DMS53 treated with DMSO at 0.1 percent for 48 hours (cell line): Measurements from ENCODE around the gene SLC7A1.

ENCODE experiments used
- DNase-seq: peaks from one replicate; lab custom pipeline; 2025; ENCODE audit not compliant: unreplicated experiment; lab: John Stamatoyannopoulos, UW

The SLC7A1 gene

DNA sequence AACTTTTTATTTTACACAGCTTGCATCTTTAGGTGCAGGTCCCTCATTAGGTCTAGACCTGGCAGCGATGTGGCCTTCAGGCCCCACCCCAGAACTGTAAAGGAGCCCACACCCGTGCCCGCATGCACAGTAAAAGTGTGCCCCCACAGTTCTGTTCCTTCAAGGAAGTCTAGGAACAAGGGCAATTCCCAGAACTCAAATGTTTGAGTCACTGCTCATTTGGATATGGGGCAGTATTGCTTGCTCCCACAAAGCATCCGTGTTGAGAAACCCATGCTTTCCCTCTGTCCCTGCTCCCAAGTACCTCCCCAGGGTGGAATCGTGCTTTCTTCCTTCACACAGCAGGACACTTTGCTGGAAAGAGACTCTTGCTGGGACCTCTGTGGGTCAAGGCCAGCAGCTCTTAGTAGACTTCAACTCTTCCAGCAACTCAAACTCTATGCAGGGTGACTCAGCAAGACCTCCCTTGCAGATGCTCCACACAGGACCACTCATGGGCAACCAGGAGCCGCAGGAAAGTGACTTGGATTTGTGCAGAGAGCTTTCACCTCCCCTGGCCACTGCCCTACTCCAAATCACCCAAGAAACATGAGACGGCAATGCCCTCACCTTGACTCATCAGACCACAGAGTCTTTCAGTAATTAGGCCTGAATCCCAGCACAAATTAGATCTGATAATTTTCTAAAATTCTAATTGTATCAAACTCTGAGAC lies 12.3 kb downstream of the SLC7A1 start:
- no peak for DNase-seq

GRCh38 chr13:29582171-29582570 lies 13.3 kb downstream of the SLC7A1 start:
- DNase-seq: no peak

GRCh38 chr13:29581666-29582065 lies 13.8 kb downstream of the SLC7A1 start:
- DNase-seq: no peak

DNA sequence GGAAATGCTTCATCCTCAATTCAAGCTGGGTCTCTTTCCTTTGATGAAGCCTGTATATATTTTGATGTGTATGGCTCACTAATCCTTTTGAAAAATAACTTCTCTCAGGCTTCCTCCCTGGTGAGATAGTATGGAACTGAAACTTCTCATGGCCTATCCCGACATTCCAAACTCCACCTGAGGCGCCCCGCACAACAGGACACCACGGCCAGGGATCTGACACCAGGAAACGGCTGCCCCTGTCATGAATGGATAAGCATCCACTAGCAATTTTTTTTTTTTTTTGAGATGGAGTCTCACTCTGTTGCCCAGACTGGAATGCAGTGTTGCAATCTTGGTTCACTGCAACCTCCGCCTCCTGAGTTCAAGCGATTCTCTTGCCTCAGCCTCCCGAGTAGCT lies 16.4 kb downstream of the SLC7A1 start:
- DNase-seq: no peak

DNA sequence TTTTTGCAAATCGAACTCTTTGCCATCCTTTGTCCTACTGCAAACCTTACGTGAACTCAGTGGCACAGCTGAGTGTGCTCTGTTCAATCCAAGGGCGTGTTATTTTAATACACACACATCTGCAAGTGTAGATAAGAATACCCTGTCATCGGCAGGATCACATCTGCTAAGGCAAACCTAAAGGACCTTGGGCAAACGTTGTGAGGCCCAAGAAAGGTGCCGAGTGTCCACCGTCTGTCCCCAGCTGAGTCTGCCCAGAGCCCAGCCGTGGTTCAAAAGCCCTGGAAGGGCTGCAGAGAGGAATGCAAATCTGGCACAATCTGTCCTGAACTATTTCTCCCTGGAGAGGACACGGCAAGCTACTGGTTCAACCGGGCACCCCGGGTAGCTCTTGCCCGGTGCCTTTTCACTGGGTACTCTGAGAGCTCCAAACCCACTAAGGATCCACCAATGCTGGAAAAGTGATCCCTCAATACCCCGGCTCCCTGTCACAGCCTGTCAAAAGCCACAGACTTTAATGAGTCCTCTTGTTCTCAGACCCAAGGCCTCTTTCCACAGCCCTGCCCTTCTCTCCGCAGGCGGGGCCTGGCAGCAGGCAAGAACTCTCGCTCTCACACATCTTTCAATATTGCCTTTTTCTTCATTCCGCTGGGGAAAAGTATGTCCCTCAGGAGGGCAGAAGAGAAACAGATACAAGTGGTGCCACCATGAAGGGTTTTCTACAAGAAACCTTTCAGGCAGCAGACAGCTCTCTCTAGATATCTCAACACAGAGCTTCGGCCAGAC lies 17.0 kb downstream of the SLC7A1 start:
- no peak for DNase-seq

DNA sequence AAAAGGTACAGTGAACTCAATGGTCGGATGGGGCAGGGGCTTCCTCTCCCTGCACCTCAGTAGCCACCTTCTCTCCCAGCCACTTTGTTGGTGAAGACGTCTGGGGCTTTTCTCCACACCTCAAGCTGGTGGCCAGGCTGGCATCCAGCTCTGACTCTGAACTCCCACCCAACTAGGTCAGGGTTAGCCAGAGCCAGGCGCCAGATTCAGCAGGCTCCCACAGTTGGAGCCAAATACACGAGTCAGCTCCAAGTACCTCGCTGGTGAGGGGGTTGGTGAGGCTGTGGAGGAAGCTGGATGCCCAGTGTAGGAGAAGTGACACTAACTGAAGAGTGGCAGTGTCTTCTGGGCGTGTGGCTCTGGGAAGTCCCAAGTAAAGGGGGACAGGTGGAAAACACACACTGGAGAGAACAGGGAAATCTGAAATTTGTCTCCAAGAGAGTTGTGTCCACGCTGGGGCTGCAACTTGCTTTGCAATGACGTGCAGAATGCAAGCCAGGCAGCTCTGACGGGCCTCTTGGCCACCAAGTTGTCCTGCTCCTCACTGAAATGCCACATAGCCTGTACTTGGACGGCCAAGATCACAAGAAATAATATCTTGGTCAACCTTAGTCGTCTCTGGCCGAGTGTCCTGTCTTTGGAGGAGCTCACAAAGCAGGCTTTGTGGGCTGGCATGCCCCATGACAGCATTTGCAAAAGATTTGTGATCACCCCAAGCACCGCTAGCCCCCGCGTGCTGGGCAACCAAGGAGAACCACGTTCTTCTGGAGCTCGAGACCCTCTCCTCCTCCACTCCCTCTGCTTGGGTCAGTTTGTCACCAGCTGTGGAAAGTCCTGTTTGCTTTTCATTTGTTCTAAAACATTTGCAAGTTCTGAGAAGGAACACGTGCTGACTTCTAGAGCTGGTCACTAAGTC lies 18.1 kb downstream of the SLC7A1 start:
- DNase-seq: no peak

GRCh38 chr13:29576581-29576980 lies 18.9 kb downstream of the SLC7A1 start:
- DNase-seq: no peak

GRCh38 chr13:29575098-29575497 lies 20.4 kb downstream of the SLC7A1 start:
- DNase-seq: no peak

DNA sequence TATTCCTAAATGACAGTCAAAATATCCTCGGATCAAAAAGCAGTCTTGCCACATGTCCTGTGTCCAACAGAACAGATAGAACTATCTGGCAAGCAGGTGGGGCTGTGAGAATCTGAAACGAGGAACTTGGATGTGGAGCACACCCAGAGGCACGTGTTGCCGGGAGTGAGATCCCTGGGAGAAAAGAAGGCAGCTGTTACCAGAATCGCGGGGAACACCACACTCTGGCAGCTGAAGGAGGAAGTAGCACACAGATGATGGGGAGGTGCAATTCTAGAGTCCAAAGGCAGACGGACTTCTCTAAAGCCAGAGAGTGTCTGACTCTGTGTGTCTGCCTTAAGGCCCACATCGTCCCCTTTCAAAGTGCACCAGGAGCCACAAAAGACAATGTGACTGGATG lies 22.3 kb downstream of the SLC7A1 start:
- peak; percentile 53 for DNase-seq

DNA sequence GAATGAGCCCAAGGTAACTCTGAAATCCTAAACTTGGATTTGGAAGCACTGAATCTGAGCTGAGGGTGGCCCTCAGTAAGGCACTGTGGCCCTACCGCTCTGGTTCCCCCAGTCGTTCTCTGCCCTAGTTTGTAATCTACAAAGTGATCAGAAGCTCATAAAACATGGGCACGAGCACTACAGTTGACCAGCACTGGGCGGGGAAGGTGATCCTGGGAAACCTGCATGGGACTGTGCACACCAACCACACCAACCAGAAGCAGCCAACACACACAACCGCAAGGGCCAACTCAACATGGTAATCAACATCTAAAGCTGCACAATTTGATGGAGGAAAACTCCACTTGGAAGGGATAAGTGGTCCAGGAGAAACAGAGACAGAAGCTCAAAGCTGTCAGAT lies 22.9 kb downstream of the SLC7A1 start:
- no peak for DNase-seq

- DNase-seq: no peak
These were observed 23.5 kb downstream of the SLC7A1 start for GRCh38 chr13:29571876-29572570.

GRCh38 chr13:29570051-29570654 lies 25.3 kb downstream of the SLC7A1 start:
- DNase-seq: no peak

- no peak for DNase-seq
These were observed 26.0 kb downstream of the SLC7A1 start for GRCh38 chr13:29569253-29570050.

DNA sequence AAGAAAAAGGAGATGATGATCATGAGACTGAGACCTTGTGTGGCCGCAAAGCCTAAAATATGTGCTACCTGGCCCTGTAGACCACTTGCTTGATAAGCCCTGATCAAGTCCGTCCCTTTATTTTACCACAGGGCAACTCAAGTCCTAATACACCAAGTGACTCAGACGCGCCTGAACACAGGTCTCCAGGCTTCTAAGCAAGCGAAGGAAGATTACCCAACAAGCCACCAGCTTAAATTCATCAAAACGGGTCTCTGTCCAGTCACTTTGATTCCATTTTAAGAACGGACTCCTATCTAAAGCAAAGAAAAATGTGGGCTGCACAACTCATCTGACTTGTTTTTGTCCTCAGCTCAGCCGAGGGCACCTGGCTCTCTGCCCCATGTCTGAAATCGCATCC lies 26.8 kb downstream of the SLC7A1 start:
- no peak for DNase-seq

GRCh38 chr13:29567411-29567810 lies 28.1 kb downstream of the SLC7A1 start:
- DNase-seq: no peak

DNA sequence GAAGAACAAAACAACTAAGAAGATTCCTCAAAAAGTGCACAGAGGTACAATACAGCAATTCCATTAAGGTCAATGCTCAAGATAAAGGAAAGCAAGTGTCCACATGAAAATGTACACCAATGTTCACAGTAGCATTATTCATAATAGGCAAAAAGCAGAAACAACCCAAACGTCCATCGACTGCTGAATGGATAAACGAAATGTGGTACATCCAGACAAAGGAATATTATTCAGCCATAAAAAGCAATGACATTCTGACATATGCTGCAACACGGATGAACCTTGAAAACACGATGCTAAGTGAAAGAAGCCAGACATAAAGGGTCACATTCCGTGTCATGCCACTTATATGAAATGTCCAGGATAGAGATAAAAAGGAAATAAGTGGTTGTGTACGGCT lies 29.3 kb downstream of the SLC7A1 start:
- no peak for DNase-seq

DNA sequence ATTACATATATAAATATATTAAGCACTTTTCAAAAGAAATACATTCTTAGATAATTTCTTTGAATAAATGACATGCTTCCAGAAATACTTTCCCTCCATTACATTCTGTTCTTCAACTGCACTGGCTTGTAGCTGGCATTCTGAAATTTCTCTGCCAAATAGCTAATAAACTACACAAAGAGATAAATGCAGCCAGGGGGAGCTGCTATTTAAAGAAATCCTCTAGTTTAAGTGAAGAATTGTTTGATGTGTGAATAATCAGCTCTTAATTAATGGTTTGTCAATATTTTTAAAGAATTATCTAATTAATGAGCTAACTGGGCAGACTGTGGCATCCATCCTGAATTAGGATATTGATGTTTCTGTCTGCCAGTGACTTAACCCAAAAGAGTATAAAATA lies 30.7 kb downstream of the SLC7A1 start:
- DNase-seq: no peak

DNA sequence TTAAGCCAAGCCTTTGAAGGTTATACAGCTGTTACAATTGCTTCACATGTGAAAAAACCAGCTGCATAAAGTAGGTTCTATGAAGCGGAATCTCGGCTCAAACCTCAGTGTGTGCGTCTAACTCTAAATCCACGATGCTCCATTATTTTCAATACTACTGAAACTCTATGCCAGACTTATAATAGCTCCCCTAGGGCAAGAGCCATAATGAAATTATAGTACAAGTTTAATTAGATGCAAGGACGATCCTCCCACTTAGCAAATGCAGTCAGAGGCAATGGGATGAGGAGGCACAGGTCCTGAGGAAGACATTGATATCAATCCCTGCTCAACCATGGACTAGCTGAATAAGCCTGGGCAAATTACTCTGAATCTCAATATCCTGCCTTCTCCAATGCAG lies 31.1 kb downstream of the SLC7A1 start:
- no peak for DNase-seq

- DNase-seq: no peak
These were observed 31.5 kb downstream of the SLC7A1 start for GRCh38 chr13:29563941-29564340.
